Measurements from ENCODE around the gene CDKN1C. TPM values are rescaled to one million over a fixed set of nuclear protein-coding genes. Genes with fewer than 3 reads are reported as not detected.

CDKN1C gene
- total RNA-seq, 1 donor from 2014 or later: 67.3 TPM

GRCh38 chr11:2886936-2887335 lies 1.4 kb upstream of the CDKN1C start:
- intact Hi-C loops (cut with DNase I): loop anchor here (1.0 to 5.0 kb wide), 2 partner anchors 61 to 185 kb away; no protein-coding TSS in a partner anchor
- DNase-seq (ENCODE audit: extremely low spot score in 2 of 2): no peak
- Histone ChIP-seq H3K4me3 (peak overlapping the region in 1 of 2 donors; percentile 61), H3K27me3 (no peaks in the 10 kb centered on the region), H3K9me3 (no peaks in the 10 kb centered on the region), H3K36me3 (no peaks in the 10 kb centered on the region), H3K4me1 (peaks cover 41% of the 10 kb centered on the region), H3K27ac (peak overlapping the region; percentile 95)
- TF ChIP-seq POLR2AphosphoS5 (IDR thresholded peaks at IDR 0.05; ENCODE audit: insufficient read depth in 1 of 2, low read depth in 1 of 2) (no peak), POLR2A (IDR thresholded peaks at IDR 0.05) (no peak), CTCF (IDR thresholded peaks at IDR 0.05) (no peak)

- Histone ChIP-seq H3K27me3 (no peaks in the 10 kb centered on the region), H3K4me1 (peaks cover 41% of the 10 kb centered on the region), H3K9me3 (no peaks in the 10 kb centered on the region), H3K36me3 (no peaks in the 10 kb centered on the region), H3K4me3 (peak overlapping the region; percentile 61 to 73), H3K27ac (peak overlapping the region; percentile 95)
- no peak for DNase-seq (ENCODE audit: extremely low spot score in 2 of 2)
- intact Hi-C loops (cut with DNase I): loop anchor here (1.0 to 5.0 kb wide), 2 partner anchors 60 to 184 kb away; no protein-coding TSS in a partner anchor
- TF ChIP-seq CTCF (IDR thresholded peaks at IDR 0.05): no peak
- peak in 1 of 2 donors; percentile 21 for TF ChIP-seq POLR2AphosphoS5 (IDR thresholded peaks at IDR 0.05; ENCODE audit: insufficient read depth in 1 of 2, low read depth in 1 of 2)
- no peak for TF ChIP-seq POLR2A (IDR thresholded peaks at IDR 0.05)
Measured at GRCh38 chr11:2886191-2886894, 768 bp upstream of the CDKN1C start.

GRCh38 chr11:2885017-2885677 lies 428 bp downstream of the CDKN1C start:
- no peak for DNase-seq (ENCODE audit: extremely low spot score in 2 of 2)
- Histone ChIP-seq H3K27ac (peak overlapping the region; percentile 90), H3K4me1 (peaks cover 31% of the 10 kb centered on the region), H3K27me3 (no peaks in the 10 kb centered on the region), H3K36me3 (no peaks in the 10 kb centered on the region), H3K4me3 (peak overlapping the region; percentile 73 to 85), H3K9me3 (no peaks in the 10 kb centered on the region)
- TF ChIP-seq CTCF (IDR thresholded peaks at IDR 0.05) (peak in 1 of 3 experiments; percentile 7), POLR2AphosphoS5 (IDR thresholded peaks at IDR 0.05; ENCODE audit: insufficient read depth in 1 of 2, low read depth in 1 of 2) (no peak)
- intact Hi-C loops (cut with DNase I): loop anchor here (5.0 kb wide), 1 partner anchor 183 kb away; no protein-coding TSS in a partner anchor

- H3K27me3 ChIP-seq: no peaks in the 10 kb centered on the region
- H3K4me3 ChIP-seq: peak overlapping the region; percentile 73 to 85
- peak overlapping the region; percentile 90 for H3K27ac ChIP-seq
- peaks cover 31% of the 10 kb centered on the region for H3K4me1 ChIP-seq
- H3K9me3 ChIP-seq: no peaks in the 10 kb centered on the region
- intact Hi-C loops (cut with DNase I): no loop called here
- no peak for DNase-seq (ENCODE audit: extremely low spot score in 2 of 2)
- TF ChIP-seq POLR2A (IDR thresholded peaks at IDR 0.05) (no peak), POLR2AphosphoS5 (IDR thresholded peaks at IDR 0.05; ENCODE audit: insufficient read depth in 1 of 2, low read depth in 1 of 2) (peak in 1 of 2 donors; percentile 62)
- no peaks in the 10 kb centered on the region for H3K36me3 ChIP-seq
Measured at GRCh38 chr11:2883979-2884815, 1.4 kb downstream of the CDKN1C start.

GRCh38 chr11:2883640-2883978 lies 2.0 kb downstream of the CDKN1C start:
- Histone ChIP-seq H3K4me1 (peaks cover 31% of the 10 kb centered on the region), H3K27me3 (no peaks in the 10 kb centered on the region), H3K9me3 (no peaks in the 10 kb centered on the region), H3K36me3 (no peaks in the 10 kb centered on the region), H3K4me3 (peak overlapping the region; percentile 73 to 85), H3K27ac (peak overlapping the region; percentile 90)
- TF ChIP-seq CTCF (IDR thresholded peaks at IDR 0.05) (no peak), POLR2A (IDR thresholded peaks at IDR 0.05) (no peak), POLR2AphosphoS5 (IDR thresholded peaks at IDR 0.05; ENCODE audit: insufficient read depth in 1 of 2, low read depth in 1 of 2) (no peak)
- intact Hi-C loops (cut with DNase I): no loop called here
- no peak for DNase-seq (ENCODE audit: extremely low spot score in 2 of 2)
